ENCODE measurements around the gene IGF1R.

DNA sequence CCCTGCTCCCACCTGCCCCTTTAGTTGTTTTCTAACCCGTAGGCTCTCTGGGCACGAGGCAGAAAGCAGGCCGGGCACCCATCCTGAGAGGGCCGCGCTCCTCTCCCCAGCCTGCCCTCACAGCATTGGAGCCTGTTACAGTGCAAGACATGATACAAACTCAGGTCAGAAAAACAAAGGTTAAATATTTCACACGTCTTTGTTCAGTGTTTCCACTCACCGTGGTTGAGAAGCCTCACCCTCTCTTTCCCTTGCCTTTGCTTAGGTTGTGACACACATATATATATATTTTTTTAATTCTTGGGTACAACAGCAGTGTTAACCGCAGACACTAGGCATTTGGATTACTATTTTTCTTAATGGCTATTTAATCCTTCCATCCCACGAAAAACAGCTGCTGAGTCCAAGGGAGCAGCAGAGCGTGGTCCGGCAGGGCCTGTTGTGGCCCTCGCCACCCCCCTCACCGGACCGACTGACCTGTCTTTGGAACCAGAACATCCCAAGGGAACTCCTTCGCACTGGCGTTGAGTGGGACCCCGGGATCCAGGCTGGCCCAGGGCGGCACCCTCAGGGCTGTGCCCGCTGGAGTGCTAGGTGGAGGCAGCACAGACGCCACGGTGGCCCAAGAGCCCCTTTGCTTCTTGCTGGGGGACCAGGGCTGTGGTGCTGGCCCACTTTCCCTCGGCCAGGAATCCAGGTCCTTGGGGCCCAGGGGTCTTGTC lies 310.7 kb downstream of the IGF1R start:
- TF ChIP-seq, protein P1, sequence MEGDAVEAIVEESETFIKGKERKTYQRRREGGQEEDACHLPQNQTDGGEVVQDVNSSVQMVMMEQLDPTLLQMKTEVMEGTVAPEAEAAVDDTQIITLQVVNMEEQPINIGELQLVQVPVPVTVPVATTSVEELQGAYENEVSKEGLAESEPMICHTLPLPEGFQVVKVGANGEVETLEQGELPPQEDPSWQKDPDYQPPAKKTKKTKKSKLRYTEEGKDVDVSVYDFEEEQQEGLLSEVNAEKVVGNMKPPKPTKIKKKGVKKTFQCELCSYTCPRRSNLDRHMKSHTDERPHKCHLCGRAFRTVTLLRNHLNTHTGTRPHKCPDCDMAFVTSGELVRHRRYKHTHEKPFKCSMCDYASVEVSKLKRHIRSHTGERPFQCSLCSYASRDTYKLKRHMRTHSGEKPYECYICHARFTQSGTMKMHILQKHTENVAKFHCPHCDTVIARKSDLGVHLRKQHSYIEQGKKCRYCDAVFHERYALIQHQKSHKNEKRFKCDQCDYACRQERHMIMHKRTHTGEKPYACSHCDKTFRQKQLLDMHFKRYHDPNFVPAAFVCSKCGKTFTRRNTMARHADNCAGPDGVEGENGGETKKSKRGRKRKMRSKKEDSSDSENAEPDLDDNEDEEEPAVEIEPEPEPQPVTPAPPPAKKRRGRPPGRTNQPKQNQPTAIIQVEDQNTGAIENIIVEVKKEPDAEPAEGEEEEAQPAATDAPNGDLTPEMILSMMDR (IDR thresholded peaks at IDR 0.05), result no peak
- TF ChIP-seq POLR2A (IDR thresholded peaks at IDR 0.05), result no peak
